Calu3 (cell line): ENCODE data around the gene BRPF3. TPM values are rescaled to one million over a fixed set of nuclear protein-coding genes. Genes with fewer than 3 reads are reported as not detected.

ENCODE experiments used
- BruUV-seq: library from RNA; stranded (reverse); fragments of 400-500 nt; replicated peaks from 2 replicates; lab custom pipeline; 2021; lab: Mats Ljungman, UMichigan
- CTCF ChIA-PET: fragments of 300-600 bp; sonication (Branson Sonifier 250); formaldehyde crosslinking; loops from one replicate; lab custom pipeline; 2022; ENCODE audit warnings: antibody characterized with exemption; lab: Charles Lee
- DNase-seq: peaks from one replicate; pipeline ENCODE4 v3.0.0; 2022
- H3K27ac Mint-ChIP-seq: one replicate; pipeline ENCODE4 v1.8.0; 2022; ENCODE audit warnings: mixed read lengths; ENCODE audit not compliant: unreplicated experiment
- H3K27me3 Mint-ChIP-seq: one replicate; pipeline ENCODE4 v1.8.0; 2022; ENCODE audit warnings: mixed read lengths; ENCODE audit not compliant: unreplicated experiment
- H3K36me3 Mint-ChIP-seq: one replicate; pipeline ENCODE4 v1.8.0; 2022; ENCODE audit warnings: mild to moderate bottlenecking, moderate library complexity, mixed read lengths; ENCODE audit not compliant: insufficient read depth, unreplicated experiment
- H3K4me1 Mint-ChIP-seq: one replicate; pipeline ENCODE4 v1.8.0; 2022; ENCODE audit warnings: mild to moderate bottlenecking, low read depth, mixed read lengths; ENCODE audit not compliant: unreplicated experiment
- H3K4me3 Mint-ChIP-seq: one replicate; pipeline ENCODE4 v1.8.0; 2022; ENCODE audit warnings: mild to moderate bottlenecking, low read depth, moderate library complexity, mixed read lengths; ENCODE audit not compliant: unreplicated experiment
- H3K9me3 Mint-ChIP-seq: one replicate; pipeline ENCODE4 v1.8.0; 2022; ENCODE audit warnings: low read depth, mixed read lengths; ENCODE audit not compliant: unreplicated experiment
- intact Hi-C: fragments of 100-400 bp; cut with micrococcal nuclease; formaldehyde crosslinking; loops from one replicate; pipeline ENCODE4 v1.10.0; 2022; ENCODE audit not compliant: unreplicated experiment
- total RNA-seq: library from RNA; stranded (reverse); gene quantifications from 2 replicates; pipeline ENCODE4 v1.2.3, GENCODE V29; 2022
- TF ChIP-seq, protein P1 (sequence below): fragments of 200-600 bp; IDR thresholded peaks from one replicate; pipeline ENCODE4 v1.8.0; 2022; ENCODE audit warnings: antibody characterized with exemption; ENCODE audit not compliant: unreplicated experiment

BRPF3 gene
- total RNA-seq, 1 experiment from 2014 or later: 49.1 TPM

DNA sequence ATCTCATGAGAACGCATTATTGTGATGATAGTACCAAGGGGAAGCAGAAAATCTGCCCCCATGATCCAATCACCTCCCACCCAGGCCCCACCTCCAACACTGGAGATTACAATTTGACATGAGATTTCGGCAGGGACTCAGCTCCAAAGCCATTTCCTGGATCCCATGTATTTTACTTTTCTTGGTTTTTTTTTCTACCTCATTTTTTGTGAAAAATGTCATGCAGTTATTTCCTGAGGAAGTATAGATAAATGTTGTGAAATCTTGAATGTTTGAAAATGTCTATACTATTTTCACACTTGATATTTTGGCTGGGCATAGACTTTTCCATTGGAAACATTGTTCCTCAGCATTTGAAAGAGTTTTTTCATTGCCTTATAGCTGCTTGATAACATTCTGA, 9.1 kb upstream of the BRPF3 start:
- CTCF ChIA-PET: no interaction called here
- Mint-ChIP-seq H3K9me3 (no peaks in the 10 kb centered on the region), H3K4me1 (peaks cover 8% of the 10 kb centered on the region), H3K27ac (no peak overlapping the region), H3K27me3 (no peaks in the 10 kb centered on the region), H3K4me3 (no peak overlapping the region), H3K36me3 (no peaks in the 10 kb centered on the region)
- BruUV-seq: no TSS peak
- intact Hi-C loops: no loop called here
- no peak for DNase-seq
- TF ChIP-seq, protein P1, sequence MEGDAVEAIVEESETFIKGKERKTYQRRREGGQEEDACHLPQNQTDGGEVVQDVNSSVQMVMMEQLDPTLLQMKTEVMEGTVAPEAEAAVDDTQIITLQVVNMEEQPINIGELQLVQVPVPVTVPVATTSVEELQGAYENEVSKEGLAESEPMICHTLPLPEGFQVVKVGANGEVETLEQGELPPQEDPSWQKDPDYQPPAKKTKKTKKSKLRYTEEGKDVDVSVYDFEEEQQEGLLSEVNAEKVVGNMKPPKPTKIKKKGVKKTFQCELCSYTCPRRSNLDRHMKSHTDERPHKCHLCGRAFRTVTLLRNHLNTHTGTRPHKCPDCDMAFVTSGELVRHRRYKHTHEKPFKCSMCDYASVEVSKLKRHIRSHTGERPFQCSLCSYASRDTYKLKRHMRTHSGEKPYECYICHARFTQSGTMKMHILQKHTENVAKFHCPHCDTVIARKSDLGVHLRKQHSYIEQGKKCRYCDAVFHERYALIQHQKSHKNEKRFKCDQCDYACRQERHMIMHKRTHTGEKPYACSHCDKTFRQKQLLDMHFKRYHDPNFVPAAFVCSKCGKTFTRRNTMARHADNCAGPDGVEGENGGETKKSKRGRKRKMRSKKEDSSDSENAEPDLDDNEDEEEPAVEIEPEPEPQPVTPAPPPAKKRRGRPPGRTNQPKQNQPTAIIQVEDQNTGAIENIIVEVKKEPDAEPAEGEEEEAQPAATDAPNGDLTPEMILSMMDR: no peak

DNA sequence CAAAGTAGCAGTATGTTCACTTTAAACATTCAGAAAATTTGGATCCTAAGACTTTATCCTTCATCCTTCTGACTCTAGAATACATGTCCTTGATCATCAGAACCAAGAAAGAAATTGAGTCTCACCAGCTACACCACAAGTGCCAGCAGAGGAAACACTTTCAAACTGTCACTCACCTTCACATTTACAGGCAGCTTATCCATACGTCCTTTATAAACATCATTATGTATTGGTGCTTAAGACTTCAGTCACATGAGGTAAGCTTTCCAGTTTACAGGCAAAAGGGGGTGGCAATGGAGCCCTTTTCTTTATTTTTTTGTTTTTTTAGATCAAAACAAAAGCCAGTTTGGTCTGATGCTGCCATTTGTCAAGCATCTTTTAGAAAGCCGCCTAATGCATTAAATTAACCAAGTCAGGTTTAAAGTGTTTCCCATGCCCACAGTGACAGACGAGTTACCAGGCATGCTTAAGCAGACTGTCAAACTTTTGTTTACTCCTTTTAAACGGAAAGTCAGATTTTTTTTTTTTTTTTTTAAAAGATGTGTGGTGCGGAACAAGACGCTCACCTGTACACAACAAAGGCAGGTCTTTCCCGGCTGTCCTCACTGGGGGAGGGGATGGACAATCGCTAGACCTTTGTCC, 952 bp upstream of the BRPF3 start:
- intact Hi-C loops: loop anchor here (2.0 to 5.0 kb wide), 3 partner anchors 65 to 168 kb away; partner anchors contain the start of genes MAPK13 and MAPK14
- Mint-ChIP-seq H3K4me1 (peaks cover 14% of the 10 kb centered on the region), H3K27ac (peak overlapping the region; percentile 42), H3K27me3 (no peaks in the 10 kb centered on the region), H3K36me3 (peaks cover 26% of the 10 kb centered on the region), H3K4me3 (peak overlapping the region; percentile 70), H3K9me3 (no peaks in the 10 kb centered on the region)
- CTCF ChIA-PET: no interaction called here
- BruUV-seq: TSS peak; percentile 36
- TF ChIP-seq, protein P1: no peak
- no peak for DNase-seq

DNA sequence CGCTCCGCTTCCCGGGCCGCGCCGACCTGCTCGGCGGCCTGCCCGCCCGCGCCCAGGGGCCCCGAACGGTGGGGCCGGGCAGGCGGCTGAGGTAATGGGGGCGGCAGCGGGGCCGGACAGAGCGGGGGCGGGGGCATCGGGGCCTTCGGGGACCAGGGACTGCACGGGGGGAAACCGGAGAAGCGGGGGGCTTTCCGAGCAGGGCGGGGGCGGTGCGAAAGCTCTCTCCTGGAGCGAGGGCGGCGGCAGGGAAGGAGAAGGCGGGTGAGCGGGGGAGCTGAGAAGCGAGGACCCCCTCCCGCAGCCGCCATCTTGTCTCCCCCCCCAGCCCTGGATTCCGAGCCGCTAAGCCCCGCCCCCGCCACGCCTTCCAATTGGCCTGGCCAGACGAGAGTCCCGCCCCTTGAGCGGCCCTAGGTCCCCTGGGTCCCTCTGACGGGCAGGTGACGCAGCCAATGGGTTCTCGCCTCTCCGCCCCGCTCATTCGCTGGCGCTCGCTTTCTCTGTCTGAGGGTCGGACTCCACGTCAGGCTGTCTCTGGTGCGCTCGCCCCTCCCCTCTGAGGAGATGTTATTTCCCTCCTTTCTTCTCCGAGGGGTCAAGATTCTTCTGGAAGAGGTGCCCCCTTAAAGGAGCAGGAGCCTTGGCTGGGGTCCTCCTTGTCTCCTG, 470 bp downstream of the BRPF3 start:
- Mint-ChIP-seq H3K4me3 (peak overlapping the region; percentile 70), H3K9me3 (no peaks in the 10 kb centered on the region), H3K36me3 (peaks cover 32% of the 10 kb centered on the region), H3K4me1 (peaks cover 20% of the 10 kb centered on the region), H3K27me3 (no peaks in the 10 kb centered on the region), H3K27ac (peak overlapping the region; percentile 57)
- BruUV-seq: no TSS peak
- peak; percentile 100 for DNase-seq
- CTCF ChIA-PET: interaction anchor here (0.5 to 0.8 kb wide), 3 partner anchors 154 to 454 kb away, joined by 3 to 4 read pairs (median 3); no protein-coding TSS in a partner anchor
- intact Hi-C loops: loop anchor here (2.0 to 5.0 kb wide), 3 partner anchors 66 to 170 kb away; partner anchors contain the start of genes MAPK13 and MAPK14
- TF ChIP-seq, protein P1: no peak

DNA sequence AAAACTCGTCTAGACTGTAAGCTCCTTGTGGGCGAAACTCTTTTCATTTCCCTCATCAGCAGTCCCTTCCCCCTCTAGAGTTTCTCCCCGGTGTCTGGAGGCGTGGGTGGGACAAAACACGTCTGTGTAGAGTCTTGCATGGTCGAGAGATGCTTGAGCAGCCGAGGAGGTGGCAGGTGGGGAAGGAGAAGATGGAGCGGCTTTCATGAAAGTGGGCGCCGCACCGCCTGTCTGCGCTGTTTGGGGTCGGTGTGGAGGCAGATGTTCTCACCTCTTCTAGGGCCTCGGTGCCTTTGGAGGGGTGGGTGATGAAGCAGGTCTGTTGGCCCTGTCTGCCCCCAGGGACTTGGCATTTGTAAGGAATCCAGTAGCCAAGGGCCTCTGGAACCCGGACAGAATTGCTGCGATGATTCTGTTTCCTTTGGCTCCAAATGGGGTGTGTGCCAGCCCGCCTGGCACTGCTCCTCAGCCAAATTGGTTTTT, 1.2 kb downstream of the BRPF3 start:
- Mint-ChIP-seq H3K4me3 (peak overlapping the region; percentile 70), H3K36me3 (peaks cover 32% of the 10 kb centered on the region), H3K27me3 (no peaks in the 10 kb centered on the region), H3K4me1 (peaks cover 20% of the 10 kb centered on the region), H3K27ac (peak overlapping the region; percentile 57), H3K9me3 (no peaks in the 10 kb centered on the region)
- intact Hi-C loops: loop anchor here (2.0 to 5.0 kb wide), 3 partner anchors 67 to 170 kb away; partner anchors contain the start of genes MAPK13 and MAPK14
- DNase-seq: no peak
- TSS peak; percentile 41 for BruUV-seq
- TF ChIP-seq, protein P1: no peak
- CTCF ChIA-PET: interaction anchor here (0.7 to 0.8 kb wide), 2 partner anchors 153 to 163 kb away, joined by 3 to 4 read pairs; no protein-coding TSS in a partner anchor
